Fibroblast of the aortic adventitia (primary cell): Measurements from ENCODE around the gene CHPF. TPM values are rescaled to one million over a fixed set of nuclear protein-coding genes. Genes with fewer than 3 reads are reported as not detected.

ENCODE experiments used
- DNase-seq: peaks from one replicate; pipeline ENCODE4 v3.0.0-alpha.2; 2010; ENCODE audit warnings: low read depth
- H3K4me3 ChIP-seq: 2 replicates; pipeline ENCODE4 v1.5.1; 2011; ENCODE audit warnings: low read depth, mild to moderate bottlenecking, control low read depth, low read length, moderate library complexity
- CTCF ChIP-seq: IDR thresholded peaks from 2 replicates; pipeline ENCODE4 v1.5.1; 2011; ENCODE audit warnings: mild to moderate bottlenecking, low read length, control low read depth, inconsistent platforms; ENCODE audit not compliant: insufficient read depth
- total RNA-seq: library from RNA; depleted of rRNA; stranded (reverse); fragments of >200 nt; gene quantifications from 2 replicates; pipeline ENCODE4 v1.2.3, GENCODE V29; 2012; ENCODE audit warnings: low replicate concordance

CHPF gene
- total RNA-seq, 1 donor: 62.4 TPM

GRCh38 chr2:219561179-219562048, 17.8 kb upstream of the CHPF start:
- no peak for TF ChIP-seq CTCF
- H3K4me3 ChIP-seq: no peak overlapping the region
- no peak for DNase-seq

- no peak for DNase-seq
- no peak overlapping the region for H3K4me3 ChIP-seq
- TF ChIP-seq CTCF: no peak
Observed at GRCh38 chr2:219560893-219561178, 17.2 kb upstream of the CHPF start.

GRCh38 chr2:219560037-219560892, 16.7 kb upstream of the CHPF start:
- TF ChIP-seq CTCF: peak; percentile 71
- H3K4me3 ChIP-seq: no peak overlapping the region
- DNase-seq: no peak

GRCh38 chr2:219559156-219559915, 15.7 kb upstream of the CHPF start:
- no peak for TF ChIP-seq CTCF
- no peak for DNase-seq
- no peak overlapping the region for H3K4me3 ChIP-seq

- TF ChIP-seq CTCF: no peak
- H3K4me3 ChIP-seq: no peak overlapping the region
- no peak for DNase-seq
Observed at GRCh38 chr2:219557791-219558785, 14.5 kb upstream of the CHPF start.
